Panc1 (cell line): ENCODE measurements around the gene SOX5.

ENCODE experiments used
- CTCF ChIP-seq: fragments of 450-650 bp; IDR thresholded peaks from 2 replicates; pipeline ENCODE4 v1.5.1; 2017; ENCODE audit warnings: mild to moderate bottlenecking
- POLR2AphosphoS5 ChIP-seq: IDR thresholded peaks from 2 replicates; pipeline ENCODE4 v1.6.1; 2012; ENCODE audit warnings: mild to moderate bottlenecking, low read depth, low read length, moderate library complexity
- SIN3A ChIP-seq: IDR thresholded peaks from 2 replicates; pipeline ENCODE4 v1.6.1; 2012; ENCODE audit warnings: low read depth, mild to moderate bottlenecking, low read length, moderate library complexity, borderline replicate concordance; ENCODE audit not compliant: insufficient read depth

GRCh38 chr12:23600919-23601318 is 348.6 kb downstream of the SOX5 start:
- TF ChIP-seq CTCF, result no peak
- no peak for TF ChIP-seq POLR2AphosphoS5
- no peak for TF ChIP-seq SIN3A
